GM19099 (cell line): Measurements from ENCODE around the gene SF1.

ENCODE experiments used
- POLR2A ChIP-seq: IDR thresholded peaks from 3 replicates; pipeline ENCODE4 v1.6.1; 2011; ENCODE audit warnings: low read depth; ENCODE audit not compliant: insufficient read length; ENCODE audit errors: extremely low read depth

The SF1 gene

GRCh38 chr11:64760759-64761420, 17.5 kb downstream of the SF1 start:
- no peak for TF ChIP-seq POLR2A

GRCh38 chr11:64759722-64760719, 18.3 kb downstream of the SF1 start, which contains the start of gene PYGM:
Gene PYGM, minus strand, starts transcription at chr11:64759974. Its CDS starts 76 bp downstream, at chr11:64759898.
- TF ChIP-seq POLR2A: no peak

GRCh38 chr11:64759131-64759721, 19.1 kb downstream of the SF1 start:
- TF ChIP-seq POLR2A: no peak

- TF ChIP-seq POLR2A: no peak
Observed at GRCh38 chr11:64758330-64759079, 19.8 kb downstream of the SF1 start.

- TF ChIP-seq POLR2A: no peak
Observed at GRCh38 chr11:64757549-64758329, 20.6 kb downstream of the SF1 start.

GRCh38 chr11:64755681-64756361, 22.5 kb downstream of the SF1 start:
- no peak for TF ChIP-seq POLR2A

GRCh38 chr11:64754919-64755662, 23.3 kb downstream of the SF1 start:
- TF ChIP-seq POLR2A: no peak

- no peak for TF ChIP-seq POLR2A
Observed at GRCh38 chr11:64754124-64754918, 24.0 kb downstream of the SF1 start.

- TF ChIP-seq POLR2A: no peak
Observed at GRCh38 chr11:64753380-64754123, 24.8 kb downstream of the SF1 start.

GRCh38 chr11:64753019-64753379, 25.3 kb downstream of the SF1 start:
- no peak for TF ChIP-seq POLR2A

- TF ChIP-seq POLR2A: no peak
Observed at GRCh38 chr11:64752175-64752970, 26.0 kb downstream of the SF1 start.
